SK-N-SH treated with all-trans-retinoic acid at 6 μM for 48 hours (cell line): ENCODE results near the gene ROPN1L.

Source experiments
- ARNTL ChIP-seq: fragments of 450-650 bp; formaldehyde crosslinking; IDR thresholded peaks from 2 replicates; pipeline ENCODE4 v1.5.0; 2020; ENCODE audit warnings: low read depth, mild to moderate bottlenecking, moderate library complexity, borderline replicate concordance
- BACH2 ChIP-seq: fragments of 250-450 bp; sonication (Bioruptor Pico); IDR thresholded peaks from 2 replicates; pipeline ENCODE4 v1.9.0; 2021; ENCODE audit warnings: mild to moderate bottlenecking, borderline replicate concordance
- RARB ChIP-seq: fragments of 250-450 bp; sonication (Bioruptor Pico); IDR thresholded peaks from 2 replicates; pipeline ENCODE4 v1.8.0; 2021; ENCODE audit warnings: mild to moderate bottlenecking, moderate library complexity
- ZFP30 ChIP-seq: fragments of 450-650 bp; formaldehyde crosslinking; IDR thresholded peaks from 2 replicates; pipeline ENCODE4 v1.5.0; 2022; ENCODE audit warnings: mild to moderate bottlenecking, moderate library complexity
- ZNF8 ChIP-seq: fragments of 450-650 bp; formaldehyde crosslinking; IDR thresholded peaks from 2 replicates; pipeline ENCODE4 v1.5.0; 2020; ENCODE audit warnings: mild to moderate bottlenecking, moderate library complexity
- TF ChIP-seq, protein P1 (sequence below): fragments of 250-450 bp; sonication (Bioruptor Pico); IDR thresholded peaks from 2 replicates; pipeline ENCODE4 v1.8.0; 2020; ENCODE audit warnings: mild to moderate bottlenecking, moderate library complexity, borderline replicate concordance

DNA sequence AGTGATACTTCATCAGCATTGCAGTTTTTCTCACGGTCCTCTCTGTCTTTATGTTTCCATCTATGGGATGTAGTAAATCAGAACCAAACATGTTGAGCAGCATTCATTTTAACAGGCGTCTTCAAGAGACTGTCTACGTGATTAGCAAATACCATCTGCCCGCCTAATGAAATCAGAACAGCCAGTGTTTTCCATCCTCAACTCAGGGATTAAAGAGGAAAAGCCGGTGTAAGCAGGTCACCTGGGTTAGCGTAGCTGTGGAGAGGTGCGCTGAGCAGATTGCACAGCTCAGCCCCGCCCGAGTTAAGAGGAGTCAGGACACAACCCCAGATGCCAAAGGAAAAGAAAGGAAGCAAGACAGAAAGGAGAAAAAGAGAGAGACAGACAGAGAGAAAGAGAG, 67.9 kb downstream of the ROPN1L start:
- TF ChIP-seq ARNTL (CRISPR knock-in tag), result no peak
- TF ChIP-seq ZNF8, result no peak
- TF ChIP-seq RARB (CRISPR knock-in tag), result no peak
- no peak for TF ChIP-seq BACH2 (CRISPR knock-in tag)
- TF ChIP-seq, protein P1, sequence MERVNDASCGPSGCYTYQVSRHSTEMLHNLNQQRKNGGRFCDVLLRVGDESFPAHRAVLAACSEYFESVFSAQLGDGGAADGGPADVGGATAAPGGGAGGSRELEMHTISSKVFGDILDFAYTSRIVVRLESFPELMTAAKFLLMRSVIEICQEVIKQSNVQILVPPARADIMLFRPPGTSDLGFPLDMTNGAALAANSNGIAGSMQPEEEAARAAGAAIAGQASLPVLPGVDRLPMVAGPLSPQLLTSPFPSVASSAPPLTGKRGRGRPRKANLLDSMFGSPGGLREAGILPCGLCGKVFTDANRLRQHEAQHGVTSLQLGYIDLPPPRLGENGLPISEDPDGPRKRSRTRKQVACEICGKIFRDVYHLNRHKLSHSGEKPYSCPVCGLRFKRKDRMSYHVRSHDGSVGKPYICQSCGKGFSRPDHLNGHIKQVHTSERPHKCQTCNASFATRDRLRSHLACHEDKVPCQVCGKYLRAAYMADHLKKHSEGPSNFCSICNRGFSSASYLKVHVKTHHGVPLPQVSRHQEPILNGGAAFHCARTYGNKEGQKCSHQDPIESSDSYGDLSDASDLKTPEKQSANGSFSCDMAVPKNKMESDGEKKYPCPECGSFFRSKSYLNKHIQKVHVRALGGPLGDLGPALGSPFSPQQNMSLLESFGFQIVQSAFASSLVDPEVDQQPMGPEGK, result no peak
- TF ChIP-seq ZFP30 (CRISPR knock-in tag), result no peak
